NCI-H2107 (cell line): ENCODE measurements around the gene SNF8.

Experiments used
- DNase-seq: peaks from one replicate; lab custom pipeline; 2025; lab: John Stamatoyannopoulos, UW

SNF8 gene

GRCh38 chr17:48929812-48930165 lies 14.9 kb downstream of the SNF8 start:
- DNase-seq, result no peak

GRCh38 chr17:48928876-48929811 lies 15.5 kb downstream of the SNF8 start:
- no peak for DNase-seq

- no peak for DNase-seq
These were observed 16.5 kb downstream of the SNF8 start for GRCh38 chr17:48927978-48928745.

GRCh38 chr17:48925991-48926342 lies 18.7 kb downstream of the SNF8 start:
- peak; percentile 25 for DNase-seq

- no peak for DNase-seq
These were observed 19.2 kb downstream of the SNF8 start for GRCh38 chr17:48925251-48925990.

GRCh38 chr17:48915459-48916282 lies 29.0 kb downstream of the SNF8 start:
- no peak for DNase-seq

- no peak for DNase-seq
These were observed 32.2 kb downstream of the SNF8 start for GRCh38 chr17:48912476-48912875.

GRCh38 chr17:48910370-48910769 lies 34.3 kb downstream of the SNF8 start:
- DNase-seq, result no peak

GRCh38 chr17:48909783-48910182 lies 34.9 kb downstream of the SNF8 start:
- no peak for DNase-seq

GRCh38 chr17:48908853-48909394 lies 35.7 kb downstream of the SNF8 start:
- DNase-seq, result peak; percentile 56

GRCh38 chr17:48908047-48908843 lies 36.4 kb downstream of the SNF8 start, which contains the start of gene UBE2Z:
UBE2Z (plus strand) TSS chr17:48908407; CDS start chr17:48908504, 97 bp downstream.
- peak; percentile 80 for DNase-seq

- DNase-seq, result no peak
These were observed 37.0 kb downstream of the SNF8 start for GRCh38 chr17:48907713-48908046.

- no peak for DNase-seq
These were observed 38.6 kb downstream of the SNF8 start for GRCh38 chr17:48905987-48906515.

GRCh38 chr17:48904428-48904827 lies 40.2 kb downstream of the SNF8 start:
- DNase-seq, result no peak

GRCh38 chr17:48903401-48903800 lies 41.2 kb downstream of the SNF8 start:
- no peak for DNase-seq

GRCh38 chr17:48901241-48901640 lies 43.4 kb downstream of the SNF8 start:
- no peak for DNase-seq

GRCh38 chr17:48894886-48895285 lies 49.8 kb downstream of the SNF8 start:
- DNase-seq, result no peak

GRCh38 chr17:48893646-48894508 lies 50.8 kb downstream of the SNF8 start:
- no peak for DNase-seq

- no peak for DNase-seq
These were observed 51.5 kb downstream of the SNF8 start for GRCh38 chr17:48892940-48893645.
